GM04503 (cell line): ENCODE measurements around the gene GPR108.

Source experiments
- DNase-seq: peaks from one replicate; pipeline ENCODE4 v3.0.0-alpha.2; 2012; ENCODE audit warnings: low read depth

The GPR108 gene

DNA sequence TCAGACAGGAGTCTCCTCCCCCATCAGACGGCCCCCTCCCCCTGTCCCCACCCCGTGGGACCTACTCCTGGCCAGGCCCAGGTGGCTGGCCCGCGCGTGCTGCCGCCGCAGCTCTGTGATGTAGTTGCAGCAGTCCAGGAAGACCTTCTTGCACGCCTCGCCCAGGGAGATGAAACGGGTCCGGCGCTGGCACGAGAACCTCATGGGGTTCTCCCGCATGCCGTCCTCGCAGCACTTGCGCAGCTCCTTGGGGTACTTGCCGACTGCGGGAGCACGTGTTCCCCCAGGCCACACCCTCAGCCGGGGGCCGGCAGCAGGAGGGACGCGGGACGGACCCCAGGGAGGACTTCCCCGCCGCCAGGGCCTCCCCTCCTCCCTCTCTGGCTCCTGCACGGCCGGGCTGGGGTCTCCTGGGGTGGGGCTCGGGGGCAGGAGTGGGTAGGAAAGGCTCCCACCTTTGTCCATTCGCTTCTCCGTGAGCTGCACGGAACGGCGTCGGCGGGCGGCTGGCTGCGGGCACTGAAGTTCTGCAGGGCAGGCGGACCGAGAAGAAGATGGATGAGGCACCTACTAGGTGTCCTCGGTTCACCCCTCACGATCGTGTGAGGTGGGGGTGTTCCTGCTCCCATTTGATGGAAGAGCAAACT lies 30.2 kb downstream of the GPR108 start:
- no peak for DNase-seq

DNA sequence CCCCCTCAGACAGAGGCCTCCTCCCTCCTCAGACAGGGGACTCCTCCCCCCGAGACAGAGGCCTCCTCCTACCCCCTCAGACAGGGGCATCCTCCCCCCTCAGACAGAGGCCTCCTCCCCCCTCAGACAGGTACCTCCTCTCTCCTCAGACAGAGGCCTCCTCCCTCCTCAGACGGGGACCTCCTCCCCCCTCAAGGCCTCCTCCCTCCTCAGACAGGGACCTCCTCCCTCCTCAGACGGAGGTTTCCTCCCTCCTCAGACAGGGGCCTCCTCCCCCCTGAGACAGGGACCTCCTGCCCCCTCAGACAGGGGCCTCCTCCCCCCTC lies 30.8 kb downstream of the GPR108 start:
- no peak for DNase-seq

DNA sequence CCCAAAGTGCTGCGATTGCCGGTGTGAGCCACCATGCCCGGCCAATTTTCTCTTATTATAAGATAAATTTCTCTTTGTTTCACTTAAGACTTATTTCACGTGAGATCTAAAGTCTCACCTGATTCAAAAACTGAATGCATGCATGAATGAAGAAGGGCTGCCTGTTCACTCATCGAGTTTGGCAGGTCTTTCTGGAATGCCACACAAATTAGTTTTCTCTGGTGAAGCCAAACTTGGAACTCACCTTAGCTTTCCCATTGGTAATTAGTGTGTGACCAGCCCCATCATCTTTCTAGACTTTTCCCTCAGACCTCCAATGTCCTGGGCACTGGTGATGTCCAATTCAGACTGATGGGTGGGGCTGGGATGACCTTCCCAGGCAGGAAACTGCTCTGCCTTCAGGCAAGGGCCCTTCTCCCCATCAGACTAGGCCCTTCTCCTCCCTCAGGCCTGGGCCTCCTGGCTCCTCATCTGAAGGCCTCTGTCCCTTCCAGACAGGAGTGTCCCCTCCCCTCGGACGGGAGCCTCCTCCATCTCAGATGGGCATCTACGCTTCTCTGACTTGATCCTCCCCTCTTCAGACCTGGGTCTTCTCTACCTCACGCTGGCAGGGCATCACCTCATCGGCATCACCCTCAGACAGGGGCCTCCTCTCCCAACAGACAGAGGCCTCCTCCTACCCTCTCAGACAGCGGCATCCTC lies 31.3 kb downstream of the GPR108 start:
- no peak for DNase-seq

DNA sequence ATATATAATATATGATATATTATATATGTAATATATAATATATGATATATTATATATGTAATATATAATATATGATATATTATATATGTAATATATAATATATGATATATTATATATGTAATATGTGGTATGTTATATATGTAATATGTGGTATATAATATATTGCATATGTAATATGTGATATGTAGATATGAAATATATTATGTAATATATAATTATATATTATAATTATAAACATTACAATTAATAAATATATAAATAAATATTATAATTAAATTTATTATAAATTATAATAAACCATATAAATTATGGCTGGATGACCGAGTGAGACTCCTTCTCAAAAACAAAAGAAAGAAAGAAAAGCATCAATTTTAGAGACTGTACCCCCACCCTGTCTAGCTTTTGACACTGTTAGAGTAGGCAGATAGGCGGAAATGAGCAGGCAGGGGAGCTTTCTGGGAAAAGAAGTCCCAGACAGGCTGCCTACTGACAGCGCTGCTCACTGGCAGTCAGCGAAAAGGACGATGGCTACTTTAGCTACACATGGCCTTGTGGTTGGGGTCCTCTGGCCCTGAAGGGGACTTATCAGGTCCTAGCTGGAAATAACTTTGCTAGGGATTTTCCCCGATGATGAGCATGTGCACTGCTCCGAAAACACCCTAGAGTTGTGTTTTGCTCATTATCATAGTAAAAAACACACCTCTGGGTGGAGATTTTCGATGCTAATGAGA lies 36.6 kb downstream of the GPR108 start:
- no peak for DNase-seq

DNA sequence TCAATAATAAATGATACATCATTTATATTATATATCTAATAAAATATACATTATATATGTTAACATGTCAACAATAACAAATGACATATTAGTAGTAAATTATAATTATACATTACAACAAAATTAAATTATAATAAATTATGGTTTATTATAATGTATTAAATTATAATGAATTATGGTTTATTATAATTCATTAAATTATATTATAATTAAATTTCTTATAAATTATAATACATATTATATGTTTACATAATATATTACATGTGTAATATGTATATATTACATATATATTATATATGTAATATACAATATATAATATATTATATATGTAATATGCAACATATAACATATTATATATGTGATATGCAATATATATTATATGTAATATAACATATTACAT lies 37.4 kb downstream of the GPR108 start:
- no peak for DNase-seq

DNA sequence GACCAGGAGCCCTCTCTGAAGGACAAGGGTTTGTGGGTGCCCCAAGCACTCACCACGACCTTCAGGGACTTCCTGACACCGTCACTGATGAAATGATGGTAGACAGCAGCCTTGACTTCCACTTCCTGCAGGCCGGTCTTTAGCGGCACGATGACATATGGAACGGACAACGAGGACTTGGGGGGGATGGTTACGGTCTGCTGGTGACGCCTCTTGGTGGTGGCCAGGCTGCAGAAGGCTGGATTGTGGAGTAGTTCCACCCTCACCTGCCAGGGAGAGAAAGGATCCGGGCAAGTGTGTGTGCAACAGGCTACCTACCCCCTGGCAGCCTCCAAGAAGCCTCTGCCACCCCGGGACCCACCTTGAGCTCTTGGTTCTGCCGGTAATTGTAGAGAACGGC lies 40.1 kb downstream of the GPR108 start:
- no peak for DNase-seq

DNA sequence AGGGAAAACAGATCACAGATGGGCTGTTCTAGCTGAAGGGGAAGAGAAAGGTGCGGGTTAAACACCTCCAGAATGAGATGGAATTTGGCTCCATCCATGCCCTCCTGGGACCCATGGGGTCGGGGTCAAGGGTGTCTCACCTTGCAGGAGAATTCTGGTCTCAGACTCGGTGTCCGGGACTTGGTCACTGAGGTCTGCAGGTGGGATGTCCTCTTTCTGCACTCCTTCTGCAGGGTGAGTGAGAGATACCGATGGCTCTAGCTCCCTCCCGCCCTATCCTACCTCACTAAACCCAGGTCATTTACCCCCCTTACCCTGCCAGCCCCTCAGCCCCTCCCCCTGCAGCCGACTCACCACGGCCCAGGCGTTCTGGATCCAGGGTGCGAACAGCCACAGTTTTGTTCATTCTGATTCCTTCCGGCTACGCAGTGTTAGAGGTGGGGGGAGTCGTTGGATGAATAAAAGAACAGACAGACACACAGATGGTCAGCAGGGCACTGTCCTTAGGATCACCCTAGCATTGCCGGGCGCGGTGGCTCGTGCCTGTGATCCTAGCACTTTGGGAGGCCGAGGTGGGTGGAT lies 41.0 kb downstream of the GPR108 start:
- DNase-seq = no peak

DNA sequence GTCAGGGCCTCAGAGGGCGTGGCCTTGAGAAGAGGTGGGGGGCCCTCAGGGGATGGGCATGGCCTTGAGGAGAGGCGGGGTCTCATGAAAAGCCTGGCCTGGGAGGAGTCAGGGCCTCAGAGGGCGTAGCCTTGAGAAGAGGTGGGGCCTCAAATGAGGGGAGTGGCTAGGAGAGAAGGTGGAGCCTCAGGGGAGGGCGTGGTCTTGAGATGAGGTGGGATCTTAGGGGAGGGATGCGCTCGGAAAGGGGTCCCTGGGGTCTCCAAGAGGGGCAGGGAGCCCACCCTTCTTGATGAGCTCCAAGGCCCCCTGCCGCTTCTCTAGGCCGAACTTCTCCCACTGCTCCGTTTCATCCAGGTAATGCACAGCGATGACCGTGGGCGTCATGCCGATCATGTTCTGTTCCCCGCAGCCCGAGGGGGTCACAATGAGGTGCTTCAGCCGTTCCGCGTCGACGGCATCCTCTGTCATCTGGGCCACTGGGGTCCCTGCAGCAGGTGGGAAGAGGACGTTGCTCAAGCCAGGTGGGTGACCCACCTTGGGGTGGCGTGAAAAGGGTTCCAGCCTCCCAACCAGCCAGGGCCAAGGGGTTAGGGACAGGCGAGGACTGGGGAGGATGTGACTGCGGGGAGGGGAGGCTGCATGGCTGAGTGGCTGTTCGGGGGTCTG lies 43.1 kb downstream of the GPR108 start:
- DNase-seq = no peak

DNA sequence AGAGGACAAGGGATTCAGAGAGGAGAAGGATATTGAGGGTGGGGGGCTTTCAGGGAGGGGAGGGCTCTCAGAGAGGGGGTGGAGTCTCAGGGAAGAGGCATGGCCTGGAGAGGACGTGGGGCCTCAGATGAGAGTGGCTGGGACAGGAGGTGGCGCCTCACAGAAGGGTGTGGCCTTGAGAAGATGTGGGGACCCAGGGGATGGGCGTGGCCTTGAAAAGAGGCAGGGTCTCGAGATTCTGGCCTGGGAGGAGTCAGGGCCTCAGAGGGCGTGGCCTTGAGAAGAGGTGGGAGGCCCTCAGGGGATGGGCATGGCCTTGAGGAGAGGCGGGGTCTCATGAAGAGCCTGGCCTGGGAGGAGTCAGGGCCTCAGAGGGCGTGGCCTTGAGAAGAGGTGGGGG lies 43.7 kb downstream of the GPR108 start:
- DNase-seq = no peak

DNA sequence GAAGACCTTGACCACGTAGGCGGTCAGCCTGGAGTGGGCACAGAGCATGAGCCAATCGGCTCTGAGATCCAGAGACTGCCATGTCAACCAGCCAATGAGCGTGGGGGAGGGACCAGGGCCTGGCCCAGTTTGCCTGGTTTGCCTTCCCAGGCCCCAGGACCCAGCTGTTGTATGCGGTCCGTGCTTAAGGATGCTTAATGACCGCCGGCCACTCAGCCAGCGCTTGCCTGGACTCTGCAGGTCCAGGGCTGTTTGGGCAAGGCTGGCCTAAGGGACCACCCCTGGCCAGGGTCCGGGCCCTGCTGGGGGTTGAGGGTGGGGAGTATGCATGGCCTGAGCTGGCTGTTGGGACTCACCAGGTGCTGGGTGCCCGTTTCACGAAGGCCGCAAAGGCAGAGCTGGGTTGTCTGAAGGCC lies 44.3 kb downstream of the GPR108 start:
- DNase-seq = no peak

DNA sequence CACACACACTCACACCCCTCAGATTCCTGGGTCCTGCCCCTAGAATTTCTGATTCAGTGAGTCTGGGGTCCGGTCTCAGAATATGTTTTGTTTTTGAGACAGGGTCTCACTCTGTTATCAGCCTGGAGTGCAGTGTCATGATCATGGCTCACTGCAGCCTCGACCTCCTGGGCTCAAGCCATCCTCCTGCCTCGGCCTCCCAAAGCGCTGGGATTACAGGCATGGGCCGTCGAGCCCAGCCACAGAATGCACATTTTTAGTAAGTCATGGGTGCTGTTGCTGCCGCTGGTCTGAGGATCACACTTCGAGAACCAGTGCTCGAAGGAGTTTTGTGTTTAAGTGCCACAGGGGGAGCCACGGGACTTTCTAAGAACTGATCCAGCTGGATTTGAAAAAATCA lies 45.4 kb downstream of the GPR108 start:
- DNase-seq = no peak

DNA sequence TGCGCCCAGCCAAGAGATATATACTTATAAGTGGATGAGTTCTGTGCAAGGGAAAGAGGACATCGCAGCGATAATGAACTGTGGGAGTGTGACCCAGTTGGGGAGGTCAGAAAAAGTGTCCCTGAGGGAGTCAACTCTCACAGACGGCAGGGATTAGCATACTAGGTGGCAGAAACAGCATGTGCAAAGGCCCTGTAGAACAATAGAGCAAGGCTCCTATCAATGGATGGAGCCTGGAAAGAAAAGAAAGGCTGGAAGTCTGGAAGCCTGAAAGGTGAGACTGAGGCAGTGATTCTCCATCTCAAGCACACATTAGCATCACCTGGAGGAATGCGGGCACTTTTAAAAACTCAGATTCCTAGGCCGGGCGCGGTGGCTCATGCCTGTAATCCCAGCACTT lies 46.0 kb downstream of the GPR108 start:
- DNase-seq = no peak

DNA sequence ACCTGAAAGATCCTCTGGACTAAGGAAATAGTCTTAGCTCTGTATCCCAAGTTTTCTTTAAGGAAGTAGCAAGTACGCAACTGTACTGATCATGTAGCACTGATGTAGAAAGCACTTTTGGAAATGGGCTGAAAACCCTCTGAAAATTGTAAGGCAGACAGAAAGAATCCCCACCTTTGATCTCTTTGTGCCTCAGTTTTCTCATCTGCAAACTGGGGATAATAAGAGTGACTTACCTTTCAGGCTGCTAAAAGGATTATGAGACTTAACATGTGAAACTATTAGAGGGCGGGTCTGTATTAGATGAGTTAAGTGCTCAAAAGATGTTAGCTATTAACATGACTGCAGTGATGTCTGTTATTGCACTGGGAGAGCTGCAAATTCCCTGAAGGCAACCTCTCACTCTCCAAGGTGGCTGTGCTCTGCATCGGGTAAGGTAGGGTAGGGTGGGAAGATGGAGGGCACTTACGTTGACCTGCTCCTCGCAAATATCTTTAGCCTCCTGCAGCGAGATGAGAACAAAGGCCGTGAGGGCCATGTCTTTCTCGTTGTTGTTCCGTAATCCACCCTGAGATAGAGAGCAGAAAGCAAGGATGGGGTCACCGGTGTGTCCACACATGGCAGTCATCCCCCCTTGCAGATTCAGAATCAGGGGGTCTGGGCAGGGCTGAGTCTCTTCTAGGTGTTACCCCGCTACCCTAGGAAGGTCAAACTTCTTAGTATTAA lies 47.1 kb downstream of the GPR108 start:
- DNase-seq = no peak

DNA sequence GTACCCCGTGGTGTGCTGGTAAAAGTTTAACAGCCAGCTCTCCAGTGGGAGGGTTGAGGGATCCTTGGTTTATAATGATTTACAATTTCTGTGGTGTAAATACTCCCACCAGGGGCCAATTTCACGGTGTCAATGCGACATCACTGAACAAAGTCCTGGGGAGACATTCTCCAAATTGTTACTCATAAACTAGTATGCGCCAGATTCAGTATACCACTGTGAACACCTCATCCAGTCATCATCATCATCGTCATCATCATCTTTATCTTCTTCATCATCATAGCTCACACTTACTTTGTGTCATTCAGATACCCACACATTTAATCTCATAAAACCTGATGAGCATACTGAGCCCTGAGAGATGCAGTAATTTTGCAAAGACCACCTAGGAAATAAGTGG lies 50.3 kb downstream of the GPR108 start:
- DNase-seq = no peak

DNA sequence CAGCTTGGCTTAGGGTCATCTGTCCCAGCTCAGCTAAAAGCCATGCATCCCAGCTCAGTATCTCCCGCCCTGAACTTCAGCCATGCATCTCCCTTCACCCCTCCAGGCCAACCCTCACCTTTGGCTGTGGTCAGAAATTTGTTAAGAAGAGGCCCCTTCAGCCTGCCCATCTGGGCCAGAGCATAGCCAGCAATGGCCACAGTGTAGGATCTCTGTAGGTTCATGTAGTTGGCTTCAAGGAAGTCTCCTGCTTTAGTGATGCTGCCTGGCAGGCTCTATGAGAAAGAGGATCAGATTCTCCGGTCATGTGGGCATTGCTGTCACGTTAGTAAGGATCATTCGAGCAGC lies 50.8 kb downstream of the GPR108 start:
- DNase-seq = no peak

DNA sequence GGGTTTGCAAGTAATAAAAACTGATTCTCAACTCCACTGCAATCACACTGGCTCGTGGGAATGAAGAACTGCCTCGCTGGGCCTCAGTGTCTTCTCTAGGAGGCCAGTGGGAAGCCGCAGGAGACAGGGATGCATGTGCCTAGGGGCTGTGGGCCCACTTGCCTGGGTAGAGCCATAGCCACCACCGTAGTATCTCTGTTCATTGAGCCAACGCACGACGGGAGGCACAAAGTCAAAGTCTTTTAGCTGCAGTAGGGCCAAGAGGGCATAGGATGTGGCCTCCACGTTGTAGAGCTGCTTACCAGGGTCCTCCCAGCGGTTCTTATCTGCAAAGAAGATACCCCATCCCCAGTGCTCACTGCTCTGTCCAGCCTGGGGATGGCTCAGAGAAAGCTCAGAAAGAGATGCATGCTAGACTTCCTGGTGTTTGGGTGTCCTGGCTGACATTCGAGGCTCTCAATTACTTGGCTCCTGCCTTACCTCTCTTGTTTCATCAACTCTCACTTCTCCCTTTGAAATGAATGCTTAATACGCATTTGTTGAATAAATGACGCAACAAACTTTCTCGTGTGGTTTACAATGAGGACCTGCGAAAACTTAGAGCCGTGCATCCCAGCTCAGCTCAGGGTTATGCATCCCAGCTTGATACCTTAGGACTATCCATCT lies 51.3 kb downstream of the GPR108 start:
- no peak for DNase-seq

DNA sequence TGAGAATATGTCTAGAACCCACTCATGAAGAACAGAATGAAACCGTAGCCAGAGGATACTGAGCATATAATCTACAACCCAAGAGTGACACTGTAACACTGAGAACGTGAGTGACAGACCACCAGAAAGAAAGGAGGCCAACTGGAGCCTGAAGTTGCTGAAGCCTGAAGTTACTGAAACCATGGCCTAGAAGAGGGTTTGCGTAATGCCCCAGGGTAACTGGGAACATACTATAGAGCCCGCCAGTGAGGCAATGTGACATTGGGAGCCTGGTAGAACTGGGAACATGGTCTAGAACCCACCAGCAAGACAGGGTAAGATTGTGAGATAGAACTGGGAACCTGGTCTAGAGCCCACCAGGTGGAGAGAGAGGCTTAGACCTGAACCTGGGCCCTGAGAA lies 51.9 kb downstream of the GPR108 start:
- no peak for DNase-seq

DNA sequence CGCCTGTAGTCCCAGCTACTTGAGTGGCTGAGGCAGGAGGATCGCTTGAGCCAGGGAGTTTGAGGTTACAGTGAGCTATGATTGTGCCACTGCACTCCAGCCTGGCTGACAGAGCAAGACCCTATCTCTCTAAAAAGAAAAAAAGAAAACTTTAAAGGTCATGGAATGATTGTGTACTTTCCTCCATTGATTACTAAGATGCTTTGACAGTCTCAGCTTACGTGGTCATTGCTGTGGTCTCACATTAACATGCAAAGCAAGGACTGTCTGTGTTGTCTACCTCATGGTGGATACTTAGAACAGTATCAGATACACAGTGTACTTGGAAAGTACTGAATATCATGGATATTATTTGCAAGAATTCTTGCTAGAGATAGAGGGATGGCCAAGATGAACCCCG lies 53.4 kb downstream of the GPR108 start:
- DNase-seq = no peak

DNA sequence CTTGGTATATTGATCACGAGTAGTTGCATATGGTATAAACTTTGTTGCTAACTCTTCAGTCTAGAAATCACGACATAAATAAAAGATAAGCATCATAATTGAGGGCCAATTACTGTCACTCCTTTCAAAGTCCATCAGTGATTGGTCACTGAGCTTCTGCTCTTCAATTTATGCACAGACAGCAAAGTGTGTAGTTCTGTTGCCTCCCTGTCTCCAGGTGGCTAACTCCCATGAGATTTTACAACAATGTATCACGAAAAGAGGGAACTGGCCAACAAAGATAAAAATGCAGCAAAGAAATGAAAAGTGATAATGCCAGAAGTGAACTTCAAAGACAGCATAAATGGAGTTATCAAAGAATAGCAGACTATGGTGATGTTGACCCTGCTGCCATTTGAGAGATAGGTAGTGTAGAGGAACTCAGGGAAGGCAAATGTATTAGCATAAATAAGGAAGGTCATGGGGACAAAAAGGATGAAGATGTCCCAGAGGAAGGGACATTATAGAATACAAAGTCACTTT lies 54.7 kb downstream of the GPR108 start:
- DNase-seq = no peak

DNA sequence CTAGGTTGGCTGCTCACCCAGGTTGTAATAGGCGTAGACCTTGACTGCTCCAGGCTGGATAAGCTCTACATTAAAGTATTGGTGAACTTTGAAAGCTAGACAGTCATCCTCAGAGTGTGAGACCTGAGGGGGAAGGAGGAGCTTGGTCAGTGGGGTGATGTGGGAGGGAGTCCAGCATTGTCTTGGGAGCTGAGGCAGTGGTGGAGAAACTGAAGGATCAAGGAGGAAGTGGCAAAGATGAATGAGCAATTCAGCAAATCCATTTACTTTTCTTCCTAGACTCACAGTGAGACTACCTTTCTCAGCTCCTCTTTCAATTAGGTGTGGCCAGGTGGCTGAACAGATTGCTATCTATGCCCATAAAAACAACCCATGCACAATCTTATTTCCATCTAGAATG lies 57.2 kb downstream of the GPR108 start:
- no peak for DNase-seq
